HG03025 (cell line): ENCODE data around the gene C15orf39.
"Not testable (repeated sequence)": the region's sequence is repeated elsewhere in the genome, so short reads cannot be mapped to it uniquely, and the experiment has no call there.

Experiments
- ATAC-seq: cut with Tn5 transposase; IDR thresholded peaks from one replicate; pipeline ENCODE4 v1.9.1; 2021; ENCODE audit warnings: mild to moderate bottlenecking, moderate library complexity; ENCODE audit not compliant: unreplicated experiment, low FRiP score

C15orf39 gene

GRCh38 chr15:75229191-75230015, 27.7 kb downstream of the C15orf39 start:
- no peak for ATAC-seq

DNA sequence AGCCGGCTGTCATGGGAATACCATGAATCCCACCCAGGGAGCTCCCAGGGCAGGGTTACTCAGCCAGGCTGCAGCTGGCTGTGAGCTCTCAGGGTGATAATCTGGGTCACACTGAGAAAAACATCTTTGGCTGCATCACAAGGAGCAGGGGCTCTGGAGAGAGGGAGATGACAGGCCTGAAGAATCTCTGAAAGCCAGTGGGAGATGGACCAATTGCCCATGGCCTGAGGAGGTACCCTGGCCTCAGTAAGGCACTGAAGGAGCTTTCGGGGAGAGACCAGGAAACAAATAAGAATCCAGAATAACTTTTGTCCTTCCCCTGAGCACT, 28.3 kb downstream of the C15orf39 start:
- no peak for ATAC-seq

GRCh38 chr15:75230551-75231371, 29.1 kb downstream of the C15orf39 start:
- no peak for ATAC-seq

GRCh38 chr15:75231836-75232235, 30.2 kb downstream of the C15orf39 start:
- ATAC-seq, result no peak

DNA sequence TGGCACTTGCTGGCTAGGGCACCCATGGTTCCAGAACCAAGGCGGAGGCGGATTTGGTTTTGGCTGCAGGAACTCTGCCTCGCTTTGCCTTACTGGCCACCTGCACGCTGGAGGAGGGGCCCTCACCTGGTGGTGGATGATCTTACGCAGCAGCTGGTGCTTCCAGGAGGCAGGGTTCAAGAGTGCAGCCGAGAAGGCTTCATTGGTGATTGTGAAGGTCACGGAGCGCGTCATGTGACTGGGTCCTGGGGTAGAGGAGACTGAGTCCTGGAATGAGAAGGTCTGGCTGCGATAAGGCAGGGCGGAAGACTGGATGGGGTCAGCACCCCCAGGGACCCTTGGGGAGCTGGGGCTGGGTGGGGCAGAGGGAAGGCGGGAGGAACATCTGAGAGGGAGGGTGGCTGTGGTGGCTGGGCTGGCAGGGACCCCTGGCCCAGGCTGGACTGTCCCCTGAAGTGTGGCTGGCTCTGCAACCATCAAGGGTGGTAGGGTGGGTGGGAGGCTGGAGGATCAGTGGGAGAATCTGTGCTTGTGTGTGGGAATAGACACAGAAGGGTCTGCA, 30.7 kb downstream of the C15orf39 start:
- ATAC-seq, result no peak

GRCh38 chr15:75232826-75233503, 31.3 kb downstream of the C15orf39 start:
- no peak for ATAC-seq

GRCh38 chr15:75233504-75234190, 32.0 kb downstream of the C15orf39 start:
- no peak for ATAC-seq

- ATAC-seq, result no peak
These were observed 32.6 kb downstream of the C15orf39 start for GRCh38 chr15:75234191-75234810.

- no peak for ATAC-seq
These were observed 33.5 kb downstream of the C15orf39 start for GRCh38 chr15:75235051-75235673.

GRCh38 chr15:75235760-75236729, 34.4 kb downstream of the C15orf39 start:
- no peak for ATAC-seq

GRCh38 chr15:75237316-75237982, 35.8 kb downstream of the C15orf39 start:
- no peak for ATAC-seq

- ATAC-seq, result no peak
These were observed 36.5 kb downstream of the C15orf39 start for GRCh38 chr15:75238150-75238549.

DNA sequence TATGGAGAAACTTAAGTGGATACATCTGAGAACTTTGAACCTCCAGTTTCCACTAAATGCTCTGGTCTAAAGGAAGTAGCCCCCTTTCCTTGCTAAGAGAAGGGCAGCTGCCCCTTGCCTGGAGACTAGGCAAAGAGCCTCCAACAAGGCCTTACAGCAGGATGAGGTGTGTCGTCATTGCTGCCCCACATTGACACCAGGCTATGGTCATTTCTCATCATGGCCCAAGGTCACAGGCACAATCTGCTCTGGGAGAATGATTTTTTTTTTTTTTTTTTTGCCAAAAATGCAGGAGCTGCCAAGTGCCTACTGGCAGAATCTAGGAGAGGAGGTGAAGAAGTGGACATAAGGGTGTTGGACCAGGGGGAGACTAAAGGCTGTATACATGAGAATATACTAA, 44.1 kb downstream of the C15orf39 start:
- ATAC-seq, result not testable (repeated sequence)

GRCh38 chr15:75248991-75249390, 47.3 kb downstream of the C15orf39 start:
- not testable (repeated sequence) for ATAC-seq

DNA sequence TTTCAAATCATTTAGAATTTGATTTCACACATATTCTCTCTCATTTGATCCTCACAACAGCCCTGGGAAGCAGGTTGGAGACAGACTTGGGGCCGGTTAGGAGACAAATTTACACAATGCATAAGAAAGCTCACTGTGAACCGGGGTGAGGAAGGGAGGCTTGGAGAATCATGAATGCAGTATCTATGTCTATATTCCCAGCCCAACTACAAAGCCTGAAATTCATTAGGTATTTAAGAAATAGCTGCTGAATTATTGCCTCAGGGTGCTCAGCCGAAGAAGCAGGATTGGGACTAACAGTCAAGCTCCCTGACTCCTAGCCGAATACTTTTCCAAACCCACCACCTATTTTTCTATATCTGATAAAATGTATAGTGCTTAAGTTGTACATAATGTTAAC, 48.0 kb downstream of the C15orf39 start:
- no peak for ATAC-seq

DNA sequence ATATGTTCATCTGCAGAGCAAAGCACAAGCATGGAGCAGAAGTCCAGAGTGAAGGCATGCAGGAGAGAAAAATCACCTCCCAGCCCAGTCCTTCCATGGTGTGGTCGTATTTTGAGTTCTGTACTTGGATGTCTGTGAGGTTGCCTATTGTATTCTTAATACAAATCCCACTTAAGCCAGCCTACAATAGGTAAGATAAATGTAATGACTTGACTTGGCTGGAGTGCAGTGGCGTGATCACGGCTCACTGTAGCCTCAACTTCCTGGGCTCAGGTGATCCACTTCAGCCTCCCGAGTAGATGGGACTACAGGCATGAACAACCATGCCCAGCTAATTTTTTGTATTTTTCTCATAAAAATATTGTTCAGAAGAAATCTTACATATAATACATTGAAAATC, 49.7 kb downstream of the C15orf39 start:
- ATAC-seq, result not testable (repeated sequence)

- not testable (repeated sequence) for ATAC-seq
These were observed 50.6 kb downstream of the C15orf39 start for GRCh38 chr15:75252285-75252684.

GRCh38 chr15:75258034-75258433, 56.4 kb downstream of the C15orf39 start, which contains the start of gene GOLGA6C:
GOLGA6C (plus strand) TSS chr15:75258334; CDS start chr15:75258599, 265 bp downstream.
- ATAC-seq, result not testable (repeated sequence)
